VCaP (cell line): Measurements from ENCODE around the gene SLC35B4.

Experiments used
- H3K27ac ChIP-seq: fragments of 450-650 bp; 2 replicates; pipeline ENCODE4 v1.5.1; 2017
- TF ChIP-seq, protein P1 (sequence below): fragments of 450-650 bp; conservative IDR thresholded peaks from 2 replicates; pipeline ENCODE4 v1.5.1; 2017; ENCODE audit warnings: mild to moderate bottlenecking, moderate library complexity

The SLC35B4 gene

DNA sequence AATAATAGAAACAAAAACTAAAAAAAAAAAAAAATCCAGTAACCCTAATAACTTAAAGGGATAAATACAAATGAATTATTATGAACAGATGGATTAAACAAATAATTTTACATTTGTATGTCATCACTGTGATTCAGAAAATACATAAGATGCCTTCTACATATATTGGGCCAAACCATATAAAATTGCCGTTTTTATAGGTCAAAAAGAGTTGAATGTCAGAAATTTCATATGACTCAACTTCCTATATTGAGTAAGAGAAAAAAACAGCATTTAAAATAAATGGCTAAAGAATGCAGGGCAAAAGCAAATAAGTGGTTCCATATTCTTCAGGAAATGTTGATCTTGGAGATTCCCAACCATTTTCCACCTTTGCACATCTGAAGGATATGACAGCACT is 9.4 kb downstream of the SLC35B4 start:
- H3K27ac ChIP-seq, result no peak overlapping the region

DNA sequence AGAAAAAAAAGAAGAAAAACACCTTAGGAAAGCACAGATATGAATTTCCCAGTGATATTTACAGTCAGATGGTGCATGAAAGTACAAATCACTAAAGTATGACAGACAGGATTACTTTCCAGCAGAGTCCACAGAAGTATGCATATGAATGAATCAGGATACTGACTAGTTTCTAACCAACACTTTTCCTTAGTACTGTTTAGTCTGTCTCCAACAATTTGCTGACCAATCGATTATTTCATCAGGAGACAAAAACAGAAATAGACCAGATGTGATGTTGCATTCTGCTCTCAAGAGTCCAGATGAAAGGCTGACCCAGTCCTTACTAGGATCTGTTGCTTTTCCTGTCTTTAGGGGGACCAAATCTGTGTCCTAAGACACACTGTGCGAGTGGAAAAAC is 14.6 kb downstream of the SLC35B4 start:
- TF ChIP-seq, protein P1, sequence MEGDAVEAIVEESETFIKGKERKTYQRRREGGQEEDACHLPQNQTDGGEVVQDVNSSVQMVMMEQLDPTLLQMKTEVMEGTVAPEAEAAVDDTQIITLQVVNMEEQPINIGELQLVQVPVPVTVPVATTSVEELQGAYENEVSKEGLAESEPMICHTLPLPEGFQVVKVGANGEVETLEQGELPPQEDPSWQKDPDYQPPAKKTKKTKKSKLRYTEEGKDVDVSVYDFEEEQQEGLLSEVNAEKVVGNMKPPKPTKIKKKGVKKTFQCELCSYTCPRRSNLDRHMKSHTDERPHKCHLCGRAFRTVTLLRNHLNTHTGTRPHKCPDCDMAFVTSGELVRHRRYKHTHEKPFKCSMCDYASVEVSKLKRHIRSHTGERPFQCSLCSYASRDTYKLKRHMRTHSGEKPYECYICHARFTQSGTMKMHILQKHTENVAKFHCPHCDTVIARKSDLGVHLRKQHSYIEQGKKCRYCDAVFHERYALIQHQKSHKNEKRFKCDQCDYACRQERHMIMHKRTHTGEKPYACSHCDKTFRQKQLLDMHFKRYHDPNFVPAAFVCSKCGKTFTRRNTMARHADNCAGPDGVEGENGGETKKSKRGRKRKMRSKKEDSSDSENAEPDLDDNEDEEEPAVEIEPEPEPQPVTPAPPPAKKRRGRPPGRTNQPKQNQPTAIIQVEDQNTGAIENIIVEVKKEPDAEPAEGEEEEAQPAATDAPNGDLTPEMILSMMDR, result no peak
- no peak overlapping the region for H3K27ac ChIP-seq

More for the DNA sequence above, 9.4 kb downstream of the SLC35B4 start:
- TF ChIP-seq, protein P1, result no peak

DNA sequence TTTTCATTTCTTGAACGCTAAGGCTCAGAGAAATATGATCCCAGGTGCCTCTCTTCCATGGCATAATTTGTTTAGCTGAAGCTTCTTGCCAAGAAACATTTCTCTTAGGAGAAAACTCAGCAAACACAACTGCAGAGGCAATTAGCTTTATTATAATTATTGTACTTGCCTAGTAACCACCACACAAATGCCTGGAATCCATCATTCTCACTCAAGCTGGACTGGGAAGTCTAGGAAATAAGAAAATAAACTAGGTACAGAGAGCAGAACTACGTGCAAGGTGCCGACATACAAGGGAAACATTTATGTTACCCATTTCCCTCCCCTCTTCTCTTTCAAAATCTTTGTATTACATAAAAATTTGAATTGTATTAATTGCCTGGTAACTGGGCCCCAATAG is 15.1 kb downstream of the SLC35B4 start:
- no peak overlapping the region for H3K27ac ChIP-seq
- TF ChIP-seq, protein P1, result no peak

DNA sequence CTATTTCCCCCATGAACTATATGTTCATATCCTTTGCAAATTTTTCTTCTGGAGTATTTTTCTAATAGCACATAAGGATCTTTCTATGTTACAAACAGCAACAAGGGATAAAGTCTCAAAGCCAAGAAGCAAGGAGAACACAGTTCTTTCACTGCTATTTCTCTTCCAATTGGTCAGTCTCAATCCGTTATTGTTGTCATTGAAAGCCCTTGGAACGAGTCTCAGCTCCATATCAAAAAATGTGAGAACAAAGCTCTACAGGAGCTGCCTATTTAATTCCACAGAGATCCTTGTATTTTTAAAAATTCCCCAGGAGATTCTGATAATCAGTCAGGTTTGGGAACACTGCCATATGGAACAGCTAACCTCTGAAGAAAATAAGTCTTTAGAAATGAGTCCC is 15.7 kb downstream of the SLC35B4 start:
- H3K27ac ChIP-seq, result peak overlapping the region; percentile 74
- TF ChIP-seq, protein P1, result no peak

DNA sequence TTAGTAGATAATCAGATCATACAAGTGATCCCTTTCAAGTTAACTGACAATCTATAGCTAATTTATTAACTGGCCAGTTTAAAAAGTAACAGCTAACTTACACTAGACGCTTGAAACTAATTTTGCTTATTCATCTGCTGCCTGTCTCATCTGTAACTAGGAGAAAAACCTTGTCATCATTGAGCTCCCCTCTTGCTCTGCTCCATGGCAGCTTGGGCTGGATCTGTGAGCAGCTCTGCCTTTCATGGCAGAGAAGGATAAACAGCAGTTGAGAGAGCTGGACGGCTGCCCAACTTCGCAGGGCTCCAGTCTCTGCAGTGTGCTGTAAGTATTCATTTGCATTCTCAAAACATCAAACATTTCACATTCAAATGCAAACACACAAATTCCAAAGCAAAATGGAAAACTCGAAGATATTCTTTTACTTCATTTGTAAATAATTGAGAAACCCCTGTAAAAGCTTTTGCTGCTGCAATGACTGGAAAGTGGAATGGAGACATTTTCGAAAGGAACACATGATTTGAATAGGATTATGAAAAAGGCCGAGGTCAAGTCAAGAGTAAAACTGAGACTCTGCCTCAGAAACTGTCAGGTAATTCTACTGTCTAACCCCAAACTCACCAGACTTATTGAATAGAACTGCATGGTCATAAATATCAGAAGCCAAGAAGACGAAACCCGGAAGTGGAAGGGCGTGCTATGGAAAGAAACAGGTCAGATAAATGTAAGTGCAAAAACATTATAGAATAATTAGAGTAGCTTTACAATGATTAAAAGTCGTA is 17.6 kb downstream of the SLC35B4 start:
- TF ChIP-seq, protein P1, result no peak
- peak overlapping the region; percentile 74 for H3K27ac ChIP-seq

DNA sequence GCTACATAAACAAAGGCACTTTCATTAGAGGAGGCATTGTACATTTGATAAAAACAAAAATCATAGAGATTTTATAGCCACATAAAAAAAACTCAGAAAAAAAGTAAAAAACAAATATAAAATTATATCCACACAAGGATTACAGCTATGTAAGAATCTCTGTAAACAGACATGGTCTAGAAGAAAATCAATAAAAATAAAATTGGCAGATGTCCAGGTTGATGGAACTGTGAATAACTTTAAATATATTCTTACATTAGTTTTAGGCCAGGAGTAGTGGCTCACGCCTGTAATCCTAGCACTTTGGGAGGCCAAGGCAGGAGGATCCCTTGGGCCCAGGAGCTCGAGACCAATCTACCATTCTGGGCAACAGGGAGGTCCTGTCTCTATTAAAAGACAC is 19.2 kb downstream of the SLC35B4 start:
- TF ChIP-seq, protein P1, result no peak
- peak overlapping the region; percentile 74 for H3K27ac ChIP-seq

DNA sequence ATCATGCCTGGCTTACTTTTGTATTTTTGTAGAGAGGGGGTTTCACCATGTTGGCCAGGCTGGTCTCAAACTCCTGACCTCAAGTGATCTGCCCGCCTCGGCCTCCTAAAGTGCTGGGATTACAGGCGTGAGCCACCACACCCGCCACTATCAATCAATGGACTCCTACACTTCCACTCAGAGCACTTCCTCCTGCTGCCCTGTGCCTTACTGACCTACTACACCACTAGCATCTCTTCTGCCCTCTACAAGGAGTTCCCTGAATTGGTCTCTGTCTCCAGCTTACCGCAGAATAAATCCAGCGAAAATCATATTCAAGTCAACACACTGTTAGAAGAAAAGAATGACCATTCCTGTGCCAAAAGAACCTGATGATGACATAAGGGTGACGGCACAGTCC is 20.7 kb downstream of the SLC35B4 start:
- H3K27ac ChIP-seq, result peak overlapping the region; percentile 74

DNA sequence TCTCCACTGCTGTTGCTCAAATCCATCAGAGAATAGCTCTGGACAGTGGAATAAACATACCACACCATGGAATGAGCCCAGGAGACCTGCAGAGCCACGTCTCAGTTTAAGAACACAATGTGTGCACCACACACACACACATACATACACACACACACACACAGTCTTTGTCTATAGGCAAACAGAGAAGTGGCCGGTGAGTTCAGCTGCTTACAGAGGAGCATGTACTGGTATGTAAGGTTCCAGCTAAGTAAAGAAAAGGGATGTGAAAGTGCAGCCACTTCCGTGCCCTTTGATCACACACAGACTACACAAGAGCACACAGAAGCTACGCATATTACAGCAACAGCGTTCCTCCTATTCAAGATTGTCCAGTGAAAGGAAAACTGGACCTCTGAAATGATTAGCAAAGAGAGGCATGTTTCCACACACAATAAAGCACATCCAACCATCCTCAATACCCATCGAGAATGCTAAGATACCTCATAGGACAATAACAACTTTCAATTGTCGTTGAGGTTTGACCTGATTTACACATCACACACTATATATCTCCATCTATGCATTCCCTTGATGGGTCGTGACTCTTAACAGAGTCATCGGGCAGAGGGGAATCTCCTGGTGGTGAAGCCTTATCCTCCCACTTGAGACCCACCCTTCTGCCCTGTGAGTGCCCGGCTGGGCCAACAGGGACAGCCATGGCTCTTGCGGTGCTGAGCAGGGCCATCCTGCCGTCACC is 23.6 kb downstream of the SLC35B4 start:
- peak overlapping the region; percentile 45 for H3K27ac ChIP-seq
- TF ChIP-seq, protein P1, result no peak
